Measurements from ENCODE around the gene MS4A6E.
"Not testable (repeated sequence)": the region's sequence is repeated elsewhere in the genome, so short reads cannot be mapped to it uniquely, and the experiment has no call there.

The MS4A6E gene

GRCh38 chr11:60336767-60337391 is 9.8 kb downstream of the MS4A6E start:
- DNase-seq (ENCODE audit: low read depth in 2 of 2), result no peak

GRCh38 chr11:60338053-60338452 is 11.0 kb downstream of the MS4A6E start:
- DNase-seq (ENCODE audit: low read depth in 2 of 2), result no peak

- no peak for DNase-seq (ENCODE audit: low read depth in 2 of 2)
These were observed 12.3 kb downstream of the MS4A6E start for GRCh38 chr11:60339356-60339755.

GRCh38 chr11:60343094-60343704 is 16.1 kb downstream of the MS4A6E start:
- DNase-seq (ENCODE audit: low read depth in 2 of 2), result no peak

- DNase-seq (ENCODE audit: low read depth in 2 of 2), result no peak
These were observed 17.1 kb downstream of the MS4A6E start for GRCh38 chr11:60344146-60344545.

GRCh38 chr11:60345489-60345888 is 18.4 kb downstream of the MS4A6E start:
- no peak for DNase-seq (ENCODE audit: low read depth in 2 of 2)

- no peak for DNase-seq (ENCODE audit: low read depth in 2 of 2)
These were observed 20.2 kb downstream of the MS4A6E start for GRCh38 chr11:60347084-60347797.

- DNase-seq (ENCODE audit: low read depth in 2 of 2), result no peak
These were observed 21.1 kb downstream of the MS4A6E start for GRCh38 chr11:60348116-60348515.

- no peak for DNase-seq (ENCODE audit: low read depth in 2 of 2)
These were observed 22.9 kb downstream of the MS4A6E start for GRCh38 chr11:60349990-60350389.

- DNase-seq (ENCODE audit: low read depth in 2 of 2), result no peak
These were observed 30.7 kb downstream of the MS4A6E start for GRCh38 chr11:60357771-60358170.

GRCh38 chr11:60360621-60361020 is 33.6 kb downstream of the MS4A6E start:
- no peak for DNase-seq (ENCODE audit: low read depth in 2 of 2)

GRCh38 chr11:60362241-60362640 is 35.2 kb downstream of the MS4A6E start:
- no peak for DNase-seq (ENCODE audit: low read depth in 2 of 2)

GRCh38 chr11:60363542-60364470 is 36.8 kb downstream of the MS4A6E start:
- peak; percentile 6 to 30 for DNase-seq (ENCODE audit: low read depth in 2 of 2)

- DNase-seq (ENCODE audit: low read depth in 2 of 2), result not testable (repeated sequence)
These were observed 39.3 kb downstream of the MS4A6E start for GRCh38 chr11:60366262-60366904.

GRCh38 chr11:60367009-60367408 is 40.0 kb downstream of the MS4A6E start:
- DNase-seq (ENCODE audit: low read depth in 2 of 2), result no peak

GRCh38 chr11:60367896-60368295 is 40.8 kb downstream of the MS4A6E start:
- DNase-seq (ENCODE audit: low read depth in 2 of 2), result no peak

- no peak for DNase-seq (ENCODE audit: low read depth in 2 of 2)
These were observed 43.3 kb downstream of the MS4A6E start for GRCh38 chr11:60370252-60370810.

- DNase-seq (ENCODE audit: low read depth in 2 of 2), result no peak
These were observed 43.8 kb downstream of the MS4A6E start for GRCh38 chr11:60370811-60371298.

GRCh38 chr11:60371386-60371785 is 44.3 kb downstream of the MS4A6E start:
- DNase-seq (ENCODE audit: low read depth in 2 of 2), result no peak

- no peak for DNase-seq (ENCODE audit: low read depth in 2 of 2)
These were observed 44.8 kb downstream of the MS4A6E start for GRCh38 chr11:60371854-60372253.

GRCh38 chr11:60372767-60373166 is 45.7 kb downstream of the MS4A6E start:
- DNase-seq (ENCODE audit: low read depth in 2 of 2), result no peak

Measured in stimulated activated CD4-positive, alpha-beta T cell treated with anti-CD3 and anti-CD28 coated beads, Interleukin-1b, Interleukin-23, amount 100 ng/mL, for 1 hour (primary cell).